ENCODE measurements around the gene RAPGEF4. TPM values are rescaled to one million over a fixed set of nuclear protein-coding genes. Genes with fewer than 3 reads are reported as not detected.

RAPGEF4 gene
- total RNA-seq, 1 experiment from 2014 or later = 0.62 TPM

- in situ Hi-C loops (cut with HindIII; ENCODE audit: low pct_unique_long_range_greater_than_20kb, low sequenced_read_pairs) (no loop called here), intact Hi-C loops (cut with micrococcal nuclease; ENCODE audit: unreplicated experiment) (loop anchor here (5.0 kb wide), 1 partner anchor 216 kb away; no protein-coding TSS in a partner anchor)
- DNase-seq (ENCODE audit: low read depth, low spot score) = no peak
- no peaks in the 10 kb centered on the region for H3K9me3 ChIP-seq (ENCODE audit: control insufficient read depth, insufficient read depth, low read depth, low read length)
- H3K4me1 ChIP-seq (ENCODE audit: control insufficient read depth, insufficient read depth, low read length) = peaks cover 33% of the 10 kb centered on the region
- ATAC-seq = no peak
- no TSS peak for BruUV-seq (replicated peaks)
- TF ChIP-seq SIN3A (IDR thresholded peaks at IDR 0.05; ENCODE audit: borderline replicate concordance, insufficient read depth, low read depth, low read length) = no peak
- no peak for TF ChIP-seq CTCF (IDR thresholded peaks at IDR 0.05)
- no peak for TF ChIP-seq REST (IDR thresholded peaks at IDR 0.05; ENCODE audit: insufficient read depth in 1 of 2, low read depth in 2 of 2, low read length in 1 of 2)
- TF ChIP-seq POLR2AphosphoS5 (IDR thresholded peaks at IDR 0.05; ENCODE audit: low read depth, low read length) = no peak
- TF ChIP-seq TCF7L2 (IDR thresholded peaks at IDR 0.05; ENCODE audit: low read depth, low read length) = no peak
- CTCF ChIA-PET = no interaction called here
- POLR2A ChIA-PET = no interaction called here
- no peak overlapping the region for H3K4me3 ChIP-seq (ENCODE audit: low read depth in 2 of 2, low read length in 2 of 2)
- peak overlapping the region; percentile 72; the same call in 1 of the 2 replicates for H3K27ac ChIP-seq (ENCODE audit: low read length)
- no peaks in the 10 kb centered on the region for H3K36me3 ChIP-seq (ENCODE audit: control insufficient read depth, insufficient read depth, low read length)
- no peaks in the 10 kb centered on the region for H3K27me3 ChIP-seq (ENCODE audit: control insufficient read depth, insufficient read depth, low read length)
Observed at GRCh38 chr2:173023718-173024117, 288.1 kb downstream of the RAPGEF4 start.

- in situ Hi-C loops (cut with HindIII; ENCODE audit: low pct_unique_long_range_greater_than_20kb, low sequenced_read_pairs) = no loop called here
- peaks cover 46% of the 10 kb centered on the region for H3K4me1 ChIP-seq (ENCODE audit: control insufficient read depth, insufficient read depth, low read length)
- DNase-seq (ENCODE audit: low read depth, low spot score) (no peak), ATAC-seq (no peak)
- intact Hi-C loops (cut with micrococcal nuclease; ENCODE audit: unreplicated experiment) = loop anchor here (2.0 to 5.0 kb wide), 2 partner anchors 54 to 186 kb away; no protein-coding TSS in a partner anchor
- H3K9me3 ChIP-seq (ENCODE audit: control insufficient read depth, insufficient read depth, low read depth, low read length) = no peaks in the 10 kb centered on the region
- no peak for TF ChIP-seq TCF7L2 (IDR thresholded peaks at IDR 0.05; ENCODE audit: low read depth, low read length)
- TF ChIP-seq CTCF (IDR thresholded peaks at IDR 0.05) = no peak
- TF ChIP-seq SIN3A (IDR thresholded peaks at IDR 0.05; ENCODE audit: borderline replicate concordance, insufficient read depth, low read depth, low read length) = no peak
- no peak for TF ChIP-seq REST (IDR thresholded peaks at IDR 0.05; ENCODE audit: insufficient read depth in 1 of 2, low read depth in 2 of 2, low read length in 1 of 2)
- TF ChIP-seq POLR2AphosphoS5 (IDR thresholded peaks at IDR 0.05; ENCODE audit: low read depth, low read length) = no peak
- no peaks in the 10 kb centered on the region for H3K36me3 ChIP-seq (ENCODE audit: control insufficient read depth, insufficient read depth, low read length)
- H3K4me3 ChIP-seq (ENCODE audit: low read depth in 2 of 2, low read length in 2 of 2) = no peak overlapping the region
- BruUV-seq (replicated peaks) = no TSS peak
- CTCF ChIA-PET = interaction anchor here (0.6 to 2.5 kb wide), 8 partner anchors 24 to 328 kb away, joined by 3 to 9 read pairs (median 5); partner anchors contain the start of gene CDCA7
- POLR2A ChIA-PET = no interaction called here
- peak overlapping the region; percentile 96 for H3K27ac ChIP-seq (ENCODE audit: low read length)
- H3K27me3 ChIP-seq (ENCODE audit: control insufficient read depth, insufficient read depth, low read length) = no peaks in the 10 kb centered on the region
Observed at GRCh38 chr2:173026479-173026878, 290.8 kb downstream of the RAPGEF4 start.

All from Panc1 (cell line).